ENCODE data around the gene POP4. TPM values are rescaled to one million over a fixed set of nuclear protein-coding genes. Genes with fewer than 3 reads are reported as not detected.
A peak's percentile ranks its signal among the peaks of the same experiment; 100 is the strongest.
"Not testable (repeated sequence)": the region's sequence is repeated elsewhere in the genome, so short reads cannot be mapped to it uniquely, and the experiment has no call there.

Gene POP4
- total RNA-seq, 1 donor from 2014 or later: 61.2 TPM

GRCh38 chr19:29610574-29611271 lies 4.6 kb downstream of the POP4 start:
- DNase-seq (ENCODE audit: low spot score): peak; percentile 80

DNA sequence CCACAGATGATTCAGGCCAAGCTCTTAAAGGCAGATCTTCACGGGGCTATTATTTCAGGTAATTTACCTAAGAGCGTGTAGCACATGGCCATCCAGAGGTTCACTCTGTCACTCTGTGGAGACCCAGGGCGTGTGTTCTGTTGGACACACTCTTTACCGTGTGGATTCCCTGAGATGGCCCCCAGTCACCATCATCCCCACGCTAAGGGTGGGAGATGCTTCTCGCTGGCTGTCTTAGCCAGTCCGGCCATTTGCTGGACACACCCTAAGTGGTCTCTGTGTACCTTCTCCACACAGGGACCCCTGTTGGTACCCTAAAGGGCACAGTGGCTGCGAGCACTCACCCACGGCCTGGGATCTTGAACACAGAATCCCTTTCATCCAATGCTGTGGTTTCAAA lies 6.0 kb downstream of the POP4 start:
- DNase-seq (ENCODE audit: low spot score): no peak

- no peak for DNase-seq (ENCODE audit: low spot score)
Measured at GRCh38 chr19:29612801-29613595, 6.9 kb downstream of the POP4 start.

DNA sequence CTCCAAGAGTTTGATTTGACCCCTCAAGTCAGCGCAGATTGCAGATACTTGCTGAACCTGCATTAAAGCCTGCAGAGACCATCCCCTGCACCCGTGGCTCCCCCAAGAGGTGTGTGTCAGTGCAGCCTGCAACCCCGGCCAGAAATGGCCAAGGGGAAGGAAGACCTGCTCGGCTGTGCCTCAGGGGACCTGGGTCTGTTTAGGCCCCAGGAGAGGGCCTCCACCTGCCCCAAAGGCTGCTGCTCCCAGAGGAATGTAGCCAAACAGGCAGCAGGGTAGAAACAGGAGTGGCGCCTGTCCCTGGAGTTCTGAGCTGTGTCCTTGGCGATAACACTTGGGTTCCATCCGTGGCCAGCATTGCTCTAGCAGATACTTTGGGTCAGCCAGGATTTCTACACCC lies 8.0 kb downstream of the POP4 start:
- no peak for DNase-seq (ENCODE audit: low spot score)

- no peak for DNase-seq (ENCODE audit: low spot score)
Measured at GRCh38 chr19:29614780-29615179, 8.7 kb downstream of the POP4 start.

- no peak for DNase-seq (ENCODE audit: low spot score)
Measured at GRCh38 chr19:29615891-29616425, 9.9 kb downstream of the POP4 start.

DNA sequence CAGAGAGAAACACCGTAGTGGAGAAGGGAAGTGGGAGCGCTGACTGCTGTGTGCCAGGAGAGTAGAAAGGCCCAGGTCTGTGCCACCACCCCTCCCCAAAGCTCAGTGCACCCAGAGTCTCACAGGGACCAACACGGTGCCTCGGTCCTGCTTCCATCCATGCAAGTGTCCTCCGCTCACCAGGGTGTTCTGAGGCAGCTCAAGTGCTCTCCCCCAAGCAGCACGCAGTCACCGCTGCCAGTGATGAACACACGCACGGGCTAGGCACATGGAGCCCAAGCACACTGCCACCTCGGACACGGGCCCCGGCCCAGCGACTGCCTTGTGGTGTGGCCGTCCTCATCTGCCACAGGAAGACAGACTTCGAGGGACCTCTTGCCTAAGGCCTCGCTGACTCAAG lies 10.5 kb downstream of the POP4 start:
- DNase-seq (ENCODE audit: low spot score): no peak

DNA sequence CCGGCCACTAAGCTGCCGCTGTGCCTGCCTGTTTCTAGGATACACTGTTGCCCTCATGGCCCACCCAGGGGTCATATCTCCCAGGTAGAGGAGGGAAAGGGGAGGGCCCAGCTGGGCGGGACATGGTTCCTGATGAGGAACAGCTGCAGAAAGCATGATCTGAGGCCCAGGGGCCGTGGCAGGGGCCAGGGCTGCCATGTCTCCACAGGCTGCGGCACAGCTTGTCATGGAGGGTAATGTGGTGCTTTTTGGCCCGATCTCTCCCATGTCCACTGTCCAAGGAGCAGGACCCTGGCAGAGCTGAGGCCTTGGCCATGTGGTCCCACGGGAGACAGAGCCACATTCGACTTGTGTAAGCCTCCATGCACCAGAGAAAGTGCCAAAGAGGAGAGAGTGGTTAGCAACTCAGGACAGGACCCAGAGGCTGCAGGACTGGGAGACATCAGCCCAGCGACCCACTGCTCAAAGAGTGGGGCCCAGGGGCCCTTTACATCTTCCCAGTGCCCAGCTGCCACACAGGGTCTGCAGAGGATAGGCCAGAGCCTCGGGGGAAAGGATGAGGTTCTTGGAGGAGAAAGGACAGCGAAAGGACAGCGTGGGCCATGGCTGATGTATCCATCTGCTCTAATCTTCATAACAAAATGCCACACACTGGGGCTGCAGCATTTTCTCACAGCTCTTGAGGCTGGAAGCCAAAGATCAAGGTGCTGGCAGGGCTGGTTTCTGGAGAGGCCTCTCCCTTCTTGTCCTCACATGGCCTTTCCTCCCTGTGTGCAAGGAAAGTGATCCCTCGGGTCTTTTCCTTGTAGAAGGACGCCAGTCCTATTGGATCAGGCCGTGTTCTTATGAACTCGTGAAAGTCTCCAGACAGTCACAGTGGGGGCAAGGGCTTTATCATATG lies 11.5 kb downstream of the POP4 start:
- no peak for DNase-seq (ENCODE audit: low spot score)

DNA sequence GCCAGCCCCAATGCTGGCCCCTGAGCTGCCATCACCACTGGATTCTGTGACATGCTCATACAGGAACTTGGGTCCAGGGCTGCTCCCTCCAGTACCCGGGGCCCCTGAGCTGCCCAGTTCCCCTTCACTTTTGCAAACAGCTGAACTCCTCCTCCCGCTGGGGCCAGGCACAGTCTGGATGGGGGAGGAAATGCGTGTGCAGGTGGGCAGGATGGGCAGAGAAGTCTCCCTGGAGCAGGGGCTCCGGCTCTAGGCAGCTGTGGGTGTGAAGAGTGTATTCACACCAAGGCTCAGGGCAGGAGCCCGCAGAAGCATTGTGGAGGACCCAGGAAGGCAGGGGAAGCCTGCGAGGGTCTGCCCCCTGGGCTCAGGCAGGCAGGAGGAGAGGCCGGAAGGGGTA lies 12.4 kb downstream of the POP4 start:
- no peak for DNase-seq (ENCODE audit: low spot score)

- no peak for DNase-seq (ENCODE audit: low spot score)
Measured at GRCh38 chr19:29618871-29619270, 12.8 kb downstream of the POP4 start.

GRCh38 chr19:29620931-29621351 lies 14.9 kb downstream of the POP4 start:
- no peak for DNase-seq (ENCODE audit: low spot score)

DNA sequence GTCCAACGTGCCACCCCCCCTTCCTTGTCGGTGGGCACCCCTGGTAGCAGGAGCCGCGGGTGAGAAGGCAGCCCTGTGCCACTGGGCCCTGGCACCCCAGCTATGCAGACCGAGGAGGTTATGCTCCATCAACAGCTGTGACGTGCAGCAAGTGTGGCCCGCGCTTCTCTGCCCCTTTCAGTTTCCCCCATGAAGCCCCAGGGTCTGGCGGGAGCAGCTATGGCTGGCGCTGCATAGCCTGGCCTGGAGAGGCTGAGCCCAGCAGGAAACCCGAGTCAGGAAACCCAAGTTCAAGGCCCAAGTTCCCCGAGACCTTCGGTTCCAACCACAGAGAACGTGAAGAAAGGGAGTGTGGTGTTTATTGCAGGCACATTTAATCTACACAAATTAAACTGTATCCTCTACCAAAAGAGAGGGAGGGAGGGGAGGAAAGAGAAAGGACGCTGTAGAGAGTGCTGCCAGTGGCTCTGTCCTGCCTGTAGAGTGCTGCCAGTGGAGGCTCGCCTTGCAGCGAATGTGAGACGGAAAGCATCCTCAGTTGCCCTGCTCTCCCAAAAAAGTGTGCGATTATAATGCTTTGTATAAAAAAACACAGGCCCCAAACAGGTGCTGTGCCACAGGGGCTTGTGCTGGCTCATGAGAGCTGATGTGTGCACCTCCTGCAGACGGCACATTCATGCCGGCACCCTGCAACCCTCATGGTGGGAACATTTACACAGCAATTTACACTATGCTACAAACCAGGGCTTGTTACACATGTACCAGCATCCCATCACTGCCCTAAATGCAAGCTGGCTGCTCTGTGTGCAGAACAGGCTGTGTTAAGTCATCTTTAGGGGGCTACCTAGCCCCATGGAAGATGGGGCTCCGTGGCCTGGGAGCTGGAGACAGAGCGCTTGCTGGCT lies 16.3 kb downstream of the POP4 start:
- no peak for DNase-seq (ENCODE audit: low spot score)

- no peak for DNase-seq (ENCODE audit: low spot score)
Measured at GRCh38 chr19:29623726-29624488, 17.8 kb downstream of the POP4 start.

- DNase-seq (ENCODE audit: low spot score): no peak
Measured at GRCh38 chr19:29624489-29625185, 18.6 kb downstream of the POP4 start.

- DNase-seq (ENCODE audit: low spot score): no peak
Measured at GRCh38 chr19:29625186-29625651, 19.1 kb downstream of the POP4 start.

GRCh38 chr19:29626386-29626785 lies 20.3 kb downstream of the POP4 start:
- DNase-seq (ENCODE audit: low spot score): no peak

GRCh38 chr19:29626832-29627231 lies 20.7 kb downstream of the POP4 start:
- DNase-seq (ENCODE audit: low spot score): not testable (repeated sequence)

DNA sequence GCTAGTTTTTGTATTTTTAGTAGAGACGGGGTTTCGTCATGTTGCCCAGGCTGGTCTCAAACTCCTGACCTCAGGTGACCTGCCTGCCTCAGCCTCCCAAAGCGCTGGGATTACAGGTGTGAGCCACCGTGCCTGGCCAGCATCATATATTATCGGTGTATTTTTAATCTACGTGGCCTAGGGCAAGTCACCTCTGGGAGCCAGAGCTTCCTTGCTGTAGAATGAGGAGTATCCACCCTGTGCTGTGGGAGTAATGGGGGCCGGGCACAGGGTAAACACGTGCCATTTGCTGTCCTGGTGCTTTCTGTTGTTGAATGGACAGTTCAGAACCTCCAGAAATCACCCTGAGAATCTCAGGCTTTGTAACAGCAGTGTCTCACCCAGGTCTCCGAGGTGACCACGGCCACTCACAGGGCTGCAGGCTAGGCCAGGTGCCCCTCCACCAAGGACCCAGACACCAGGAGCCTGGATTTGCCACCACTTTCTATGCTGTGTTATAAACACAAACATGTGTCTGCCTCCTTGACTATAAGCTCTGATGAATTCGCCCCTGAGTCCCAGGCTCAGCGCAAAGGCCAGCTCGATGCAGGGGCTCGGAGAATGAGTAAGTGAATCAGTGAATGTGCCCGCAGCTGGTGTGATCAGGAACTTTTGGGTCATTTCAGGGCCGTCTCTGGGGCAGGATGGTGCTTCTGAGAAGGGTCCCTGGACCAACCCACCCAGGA lies 22.7 kb downstream of the POP4 start:
- DNase-seq (ENCODE audit: low spot score): no peak

Measured in umbilical cord (tissue), 2 donors.